GM08714 (cell line): ENCODE results near the gene FLII.

Source experiments
- H3K4me3 ChIP-seq: fragments of 200-500 bp; sonication (Bioruptor generic); 2 replicates; pipeline ENCODE4 v1.5.1; 2014; ENCODE audit warnings: mild to moderate bottlenecking, low read length, inconsistent platforms
- ZNF274 ChIP-seq: IDR thresholded peaks from 2 replicates; pipeline ENCODE4 v1.6.1; 2012; ENCODE audit warnings: mild to moderate bottlenecking, low read depth, low read length

Gene FLII

DNA sequence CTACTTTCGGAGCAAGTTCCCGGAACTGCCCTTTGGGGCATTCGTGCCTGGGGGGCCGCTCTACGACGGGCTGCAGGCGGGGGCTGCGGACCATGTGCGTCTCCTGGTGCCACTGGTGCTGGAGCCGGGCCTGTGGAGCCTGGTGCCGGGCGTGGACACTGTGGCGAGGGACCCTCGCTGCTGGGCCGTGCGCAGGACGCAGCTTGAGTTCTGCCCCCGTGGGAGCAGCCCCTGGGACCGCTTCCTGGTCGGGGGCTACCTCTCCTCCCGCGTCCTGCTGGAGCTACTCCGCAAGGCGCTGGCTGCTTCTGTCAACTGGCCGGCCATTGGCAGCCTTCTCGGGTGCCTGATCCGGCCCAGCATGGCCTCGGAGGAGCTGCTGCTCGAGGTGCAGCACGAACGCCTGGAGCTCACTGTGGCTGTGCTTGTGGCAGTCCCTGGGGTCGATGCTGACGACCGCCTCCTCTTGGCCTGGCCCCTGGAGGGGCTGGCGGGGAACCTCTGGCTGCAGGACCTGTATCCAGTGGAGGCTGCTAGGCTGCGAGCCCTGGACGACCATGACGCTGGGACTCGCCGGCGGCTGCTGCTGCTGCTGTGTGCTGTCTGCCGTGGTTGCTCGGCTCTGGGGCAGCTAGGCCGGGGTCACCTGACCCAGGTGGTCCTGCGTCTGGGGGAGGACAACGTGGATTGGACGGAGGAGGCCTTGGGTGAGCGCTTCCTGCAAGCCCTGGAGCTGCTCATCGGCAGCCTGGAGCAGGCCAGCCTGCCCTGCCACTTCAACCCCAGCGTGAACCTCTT lies 5.5 kb upstream of the FLII start:
- TF ChIP-seq ZNF274, result no peak
- no peak overlapping the region for H3K4me3 ChIP-seq

DNA sequence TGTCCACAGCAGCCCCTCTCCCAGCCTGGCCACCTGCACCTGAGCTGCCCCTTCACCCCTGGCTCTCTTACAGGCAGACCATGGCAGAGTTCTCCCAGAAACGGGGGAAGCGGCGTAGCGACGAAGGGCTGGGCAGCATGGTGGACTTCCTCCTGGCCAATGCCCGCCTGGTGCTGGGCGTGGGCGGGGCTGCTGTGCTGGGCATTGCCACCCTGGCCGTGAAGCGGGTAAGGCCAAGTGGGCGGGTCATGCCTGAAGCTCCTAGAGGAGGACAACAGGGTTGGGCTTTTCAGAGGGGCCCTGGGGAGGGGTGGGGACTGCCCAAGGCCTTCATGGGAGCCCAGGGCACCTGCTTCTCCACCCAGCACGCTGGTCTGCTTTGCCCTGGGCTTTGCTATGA lies 4.1 kb upstream of the FLII start:
- no peak overlapping the region for H3K4me3 ChIP-seq
- no peak for TF ChIP-seq ZNF274

DNA sequence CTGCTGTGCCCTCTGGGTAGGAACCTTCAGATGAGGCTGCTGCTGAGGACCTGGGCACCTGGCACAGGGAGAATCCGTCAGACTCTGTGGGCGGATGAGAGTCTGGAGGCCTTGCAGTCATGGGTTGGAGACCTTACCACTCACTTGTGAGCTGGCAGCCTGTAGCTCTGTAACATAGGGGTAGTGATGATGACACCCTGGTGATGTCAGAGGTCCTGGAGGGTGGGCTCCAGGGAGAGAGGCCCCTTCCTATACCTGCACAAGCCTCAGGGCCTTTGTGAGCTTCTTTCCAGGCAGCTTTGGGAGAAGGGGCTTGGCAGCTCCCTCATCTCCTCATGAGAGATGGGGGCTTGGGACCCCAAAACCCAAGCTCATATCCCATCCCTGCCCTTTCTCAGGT lies 3.6 kb upstream of the FLII start:
- H3K4me3 ChIP-seq, result no peak overlapping the region
- no peak for TF ChIP-seq ZNF274

DNA sequence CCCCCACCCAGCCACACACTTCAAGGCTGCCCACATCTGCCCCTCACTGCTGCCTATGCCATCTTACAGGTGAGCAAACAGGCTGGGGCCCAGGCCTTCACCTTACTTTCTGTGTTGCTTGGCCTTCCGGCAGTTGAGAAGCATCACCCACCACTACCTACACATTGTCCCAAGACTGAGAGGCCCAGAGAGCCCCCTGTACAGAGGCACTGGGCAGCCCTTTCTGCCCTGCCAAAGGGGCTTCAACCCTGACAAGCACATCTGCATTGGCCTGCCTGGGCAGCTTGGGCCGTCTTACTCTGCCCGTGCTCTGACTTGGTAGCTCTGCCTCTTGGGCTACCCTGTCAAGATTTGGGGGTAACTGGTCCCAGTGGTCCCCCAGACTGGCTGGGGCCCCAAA lies 3.1 kb upstream of the FLII start:
- H3K4me3 ChIP-seq, result peak overlapping the region; percentile 62; the same call in 1 of the 2 replicates
- no peak for TF ChIP-seq ZNF274

DNA sequence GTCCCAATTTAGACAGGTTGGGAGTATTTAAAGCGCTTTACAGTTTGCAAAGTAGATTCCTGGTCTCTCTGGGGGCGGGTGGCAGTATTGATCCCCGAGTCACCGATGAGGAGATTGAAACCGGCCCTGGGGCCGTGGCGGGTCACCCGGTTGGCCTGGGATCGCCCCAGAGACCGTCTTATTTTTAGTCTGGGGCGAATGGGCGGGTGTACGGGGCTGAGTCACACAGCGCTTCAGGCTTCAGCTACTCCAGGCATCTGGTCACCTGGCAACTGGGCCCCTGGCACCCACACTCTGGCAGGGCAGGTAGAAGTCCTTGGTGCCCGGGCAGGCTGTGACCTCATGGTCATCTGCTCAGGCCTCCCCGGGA lies 2.6 kb upstream of the FLII start:
- TF ChIP-seq ZNF274, result no peak

DNA sequence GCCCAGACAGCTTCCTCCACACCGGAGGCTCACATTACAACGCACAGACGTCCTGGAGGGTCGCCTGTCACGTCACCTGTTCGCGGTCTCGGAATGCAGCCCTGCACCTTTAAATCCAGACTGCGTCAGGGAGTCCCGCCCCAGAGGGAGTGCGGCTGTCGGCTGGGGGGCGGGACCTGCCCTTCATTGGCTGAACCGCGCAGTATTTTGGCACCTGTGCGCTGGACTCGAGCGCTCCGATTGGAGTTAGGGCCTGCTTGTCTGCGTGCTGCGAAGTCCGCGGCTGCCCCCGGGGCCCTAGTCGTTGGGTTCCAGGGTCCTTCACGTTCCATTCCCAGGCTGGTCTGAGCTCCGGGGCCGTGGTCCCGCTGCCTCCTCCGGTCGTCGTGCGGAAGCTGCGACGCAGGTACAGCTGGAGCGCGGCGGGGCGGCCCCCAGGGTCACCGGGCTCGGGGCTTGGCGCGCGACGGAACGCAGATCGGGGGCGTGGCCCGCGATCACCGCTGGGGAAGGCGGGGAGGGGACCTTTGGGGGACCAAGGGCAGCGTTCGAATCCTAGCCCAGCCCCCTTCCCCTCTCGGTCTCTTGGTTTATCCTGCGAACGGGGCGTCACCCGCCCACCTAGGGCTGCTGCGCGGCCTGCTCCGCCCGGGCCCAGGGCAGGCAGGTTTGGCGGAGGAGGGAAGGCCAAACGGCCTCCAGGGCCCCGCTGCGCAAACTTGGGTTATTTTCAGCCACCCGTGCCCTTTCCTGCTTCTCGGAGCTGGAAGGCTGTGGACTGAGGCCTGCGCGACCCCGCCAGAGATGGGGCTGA lies 2.0 kb upstream of the FLII start, which contains the start of gene MIEF2:
MIEF2 (plus strand) TSS at position 331 of the 814 bp plus-strand sequence. CDS start 2,059 bp downstream, outside the sequence.
- TF ChIP-seq ZNF274, result no peak
- H3K4me3 ChIP-seq, result peak within 1 kb of the TSS; percentile 62

More for the DNA sequence above, 2.6 kb upstream of the FLII start:
- H3K4me3 ChIP-seq, result peak overlapping the region; percentile 62

DNA sequence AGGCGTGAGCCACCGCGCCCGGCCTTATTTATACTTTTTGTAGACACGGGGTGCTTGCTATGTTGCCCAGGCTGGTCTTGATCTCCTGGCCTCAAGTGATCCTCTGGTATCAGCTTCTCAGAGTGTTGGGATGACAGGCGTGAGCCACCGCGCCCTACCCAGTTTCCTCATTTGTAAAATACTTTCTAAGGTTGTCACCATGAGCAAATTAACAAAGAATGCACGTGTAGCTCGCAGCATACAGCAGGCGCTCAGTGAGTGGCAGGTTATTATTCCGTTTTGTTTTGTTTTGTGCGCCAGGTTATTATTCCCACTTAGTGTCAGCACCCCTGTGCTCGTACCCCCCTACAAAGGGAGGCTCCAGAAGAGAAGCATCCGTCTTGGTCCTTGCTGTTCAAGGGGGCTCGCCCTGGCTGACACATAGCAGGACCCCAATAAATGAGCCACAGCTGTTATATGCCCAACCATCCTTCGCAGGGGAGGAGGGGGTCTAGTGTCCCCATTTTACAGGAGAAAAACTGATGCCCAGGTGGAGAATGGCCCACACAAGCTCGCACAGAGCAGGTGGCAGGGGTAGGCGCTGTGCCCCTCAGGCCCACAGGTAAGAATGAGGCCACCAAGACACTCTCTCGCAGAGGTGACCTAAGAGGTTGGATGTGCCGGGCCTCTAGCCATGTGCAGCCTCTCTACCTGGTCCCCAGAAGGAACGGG lies 1.2 kb upstream of the FLII start:
- no peak for TF ChIP-seq ZNF274
- no peak overlapping the region; the same call in 1 of the 2 replicates for H3K4me3 ChIP-seq

DNA sequence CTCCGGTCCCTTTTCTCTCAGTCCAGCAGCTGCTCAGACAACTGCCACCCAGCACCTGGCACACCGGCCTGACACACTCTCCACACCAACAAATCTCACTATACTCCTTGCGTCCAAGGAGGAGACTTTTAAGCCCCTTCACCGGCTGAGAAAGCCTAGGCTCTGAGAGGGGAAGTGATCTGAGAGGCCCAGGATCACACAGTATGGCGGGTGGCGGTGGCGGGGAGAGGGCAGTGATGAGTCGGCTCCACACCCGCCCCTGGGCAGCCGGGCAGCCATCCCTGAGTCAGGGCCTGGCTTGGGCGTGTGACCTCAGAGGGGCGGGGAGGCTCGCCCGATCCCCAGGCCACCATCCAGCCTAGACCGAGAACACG lies 569 bp downstream of the FLII start:
- H3K4me3 ChIP-seq, result peak overlapping the region; percentile 79
- TF ChIP-seq ZNF274, result no peak

DNA sequence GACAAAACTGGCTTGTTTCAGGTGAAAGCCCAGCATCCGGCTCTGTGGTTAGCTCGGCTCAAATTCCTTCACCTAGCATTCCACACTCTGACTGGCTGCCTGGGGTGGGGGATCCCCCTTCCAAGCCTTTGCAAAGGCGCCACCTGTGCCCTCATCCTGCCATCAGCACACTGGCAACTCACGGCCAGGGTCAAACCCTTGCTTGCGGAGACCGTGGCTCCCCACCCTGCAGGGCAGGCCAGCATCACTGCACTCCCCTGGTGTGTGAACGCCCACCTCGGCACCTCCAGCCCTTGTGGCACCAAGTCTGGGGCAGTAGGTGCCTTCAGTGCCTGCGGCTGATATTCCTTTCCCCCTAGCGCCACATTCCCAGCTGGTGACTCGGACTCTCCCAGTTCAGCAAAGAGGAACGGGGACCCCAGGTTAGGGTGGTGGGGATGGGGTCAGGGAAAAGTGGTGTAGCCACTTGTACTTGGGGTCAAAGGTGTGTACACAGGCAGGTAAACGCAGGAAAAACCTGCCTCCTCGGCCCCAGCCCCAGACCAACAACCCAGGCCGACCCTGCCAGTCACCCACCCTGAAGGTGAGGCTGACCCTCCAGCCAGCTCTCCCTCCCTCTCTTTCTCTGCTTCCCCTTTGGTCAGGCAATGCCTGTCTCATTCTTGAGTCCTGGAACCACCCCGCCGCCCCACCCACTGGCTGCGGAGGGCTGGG lies 1.1 kb downstream of the FLII start:
- TF ChIP-seq ZNF274, result no peak
- H3K4me3 ChIP-seq, result peak overlapping the region; percentile 79

DNA sequence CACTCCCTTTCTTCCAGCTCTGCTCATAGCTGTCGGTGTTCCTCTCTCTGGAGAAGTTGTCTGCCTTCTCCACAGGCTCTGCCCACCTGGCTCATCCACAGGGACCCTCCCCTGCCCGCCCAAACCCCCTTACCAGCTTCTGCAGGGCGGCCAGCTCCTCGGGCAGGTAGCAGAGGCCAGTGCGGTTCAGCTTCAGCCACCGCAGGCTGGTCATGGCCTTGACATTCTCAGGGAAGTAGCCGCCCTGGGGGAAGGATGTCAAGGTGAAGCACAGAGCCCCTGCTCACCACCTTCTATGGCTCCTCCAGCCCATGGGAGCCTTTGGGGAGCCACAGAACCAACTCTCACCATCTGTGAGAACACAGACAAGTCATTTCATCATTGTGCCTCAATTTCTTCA lies 1.8 kb downstream of the FLII start:
- H3K4me3 ChIP-seq, result no peak overlapping the region
- TF ChIP-seq ZNF274, result no peak

DNA sequence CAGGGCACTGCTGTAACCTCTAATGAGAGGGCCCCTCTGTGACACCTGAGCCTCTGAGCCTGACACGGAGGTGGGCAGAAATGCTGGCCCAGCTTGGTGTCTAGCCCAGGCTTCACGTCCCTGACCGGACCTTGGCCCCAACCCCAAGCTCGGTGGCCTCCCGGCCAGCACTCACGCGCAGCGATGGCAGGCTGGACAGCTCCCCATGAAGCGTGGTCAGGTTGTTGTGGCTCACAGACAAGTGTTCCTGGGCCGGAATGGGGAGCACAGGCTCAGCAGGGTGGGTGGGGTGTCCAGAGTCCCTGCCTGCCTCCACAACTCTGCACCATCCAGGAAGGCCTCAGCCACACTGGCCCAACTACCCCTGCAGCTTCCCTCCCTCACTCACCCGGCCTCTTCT lies 2.2 kb downstream of the FLII start:
- no peak overlapping the region for H3K4me3 ChIP-seq
- TF ChIP-seq ZNF274, result no peak

DNA sequence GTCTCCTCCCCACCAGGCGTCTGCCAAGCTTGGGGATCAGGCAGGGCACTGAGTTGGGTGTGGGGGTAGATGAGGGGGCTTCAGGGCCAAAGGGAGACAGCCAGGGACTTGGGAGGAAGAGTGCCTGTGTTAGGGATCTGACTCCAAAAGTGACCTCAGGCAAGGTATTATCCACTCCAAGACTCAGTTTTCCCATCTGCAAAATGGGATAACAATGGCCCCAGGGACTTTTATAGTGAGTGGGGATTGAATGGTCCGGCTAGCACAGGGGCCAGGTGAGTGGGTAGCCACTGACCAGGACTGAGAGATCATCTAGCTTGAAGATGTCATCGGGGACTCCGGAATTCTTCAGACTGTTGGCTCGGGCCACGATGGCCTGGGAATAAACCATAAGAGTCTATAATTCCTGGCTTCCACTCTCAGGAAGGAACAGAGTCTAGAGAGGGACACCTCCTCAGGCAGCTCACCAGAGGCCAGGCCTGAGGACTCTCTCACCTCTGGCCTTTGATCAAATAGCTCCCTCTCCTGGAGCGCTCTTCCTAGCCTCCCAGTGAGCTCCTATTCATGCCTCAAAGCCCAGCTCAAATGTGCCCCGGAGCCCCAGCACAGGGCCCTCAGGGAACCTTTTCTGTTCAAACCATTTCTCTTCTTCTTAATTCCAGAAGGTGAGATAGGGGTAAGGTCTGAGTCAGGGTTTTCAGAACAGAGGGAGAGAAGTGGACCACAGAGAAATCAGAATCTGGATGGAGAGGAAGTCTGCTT lies 3.5 kb downstream of the FLII start:
- no peak overlapping the region for H3K4me3 ChIP-seq
- no peak for TF ChIP-seq ZNF274
